GM12878 (cell line): ENCODE measurements around the gene METTL23. TPM values are rescaled to one million over a fixed set of nuclear protein-coding genes. Genes with fewer than 3 reads are reported as not detected.

ENCODE experiments used
- BHLHE40 ChIP-seq, 2 experiments: fragments of 450-650 bp in 1 of 2; IDR thresholded peaks; 2 replicates each; pipeline ENCODE4 v1.6.1; 2011 to 2017; ENCODE audit warnings: low read depth in 2 of 2, borderline replicate concordance in 1 of 2, improper control_type of control experiment in 1 of 2, low read length in 1 of 2, mild to moderate bottlenecking in 1 of 2
- EED ChIP-seq: sonication (generic); IDR thresholded peaks from 2 replicates; pipeline ENCODE4 v1.6.1; 2016; ENCODE audit warnings: antibody characterized with exemption, low read depth
- EP300 ChIP-seq, 2 experiments: fragments of 150-350 bp in 1 of 2; IDR thresholded peaks; 2 replicates each; pipeline ENCODE4 v1.6.1; 2011 to 2012; ENCODE audit warnings: low read depth in 2 of 2, low read length in 2 of 2, borderline replicate concordance in 1 of 2, improper control_type of control experiment in 1 of 2, inconsistent platforms in 1 of 2; ENCODE audit not compliant: control insufficient read depth in 1 of 2
- FOS ChIP-seq: IDR thresholded peaks from 3 replicates; pipeline ENCODE4 v1.6.1; 2011; ENCODE audit warnings: borderline replicate concordance; ENCODE audit not compliant: insufficient read length; ENCODE audit errors: extremely low read depth
- HDAC6 ChIP-seq: fragments of 200-600 bp; sonication (generic); IDR thresholded peaks from one replicate; pipeline ENCODE4 v1.8.0; 2017; ENCODE audit warnings: antibody characterized with exemption; ENCODE audit not compliant: unreplicated experiment
- IKZF2 ChIP-seq, 2 experiments: fragments of 450-650 bp; IDR thresholded peaks; 2 replicates each; pipeline ENCODE4 v1.6.1; 2017; ENCODE audit warnings: mild to moderate bottlenecking in 2 of 2, moderate library complexity in 2 of 2
- LARP7 ChIP-seq: fragments of 450-650 bp; IDR thresholded peaks from 2 replicates; pipeline ENCODE4 v1.6.1; 2017; ENCODE audit warnings: mild to moderate bottlenecking
- NRF1 ChIP-seq: conservative IDR thresholded peaks from 2 replicates; pipeline ENCODE4 v1.6.1; 2011; ENCODE audit warnings: mild to moderate bottlenecking, low read depth, low read length, improper control_type of control experiment
- POLR2A ChIP-seq: IDR thresholded peaks from 2 replicates; pipeline ENCODE4 v1.6.1; 2011; ENCODE audit warnings: low read depth, mild to moderate bottlenecking, low read length
- TARDBP ChIP-seq: IDR thresholded peaks from 2 replicates; pipeline ENCODE4 v1.6.1; 2016; ENCODE audit warnings: borderline replicate concordance
- TCF7 ChIP-seq: IDR thresholded peaks from 2 replicates; pipeline ENCODE4 v1.6.1; 2014; ENCODE audit warnings: antibody characterized with exemption, borderline replicate concordance
- YY1 ChIP-seq: IDR thresholded peaks from 2 replicates; pipeline ENCODE4 v1.6.1; 2011; ENCODE audit warnings: low read depth, mild to moderate bottlenecking, low read length
- ZNF207 ChIP-seq: fragments of 450-650 bp; IDR thresholded peaks from 2 replicates; pipeline ENCODE4 v1.6.1; 2014; ENCODE audit warnings: antibody characterized with exemption, mild to moderate bottlenecking, borderline replicate concordance
- ZZZ3 ChIP-seq: IDR thresholded peaks from 2 replicates; pipeline ENCODE4 v1.6.1; 2011; ENCODE audit warnings: low read depth; ENCODE audit not compliant: control insufficient read depth, insufficient read length
- polyA plus RNA-seq, 11 experiments: library from polyadenylated mRNA; depleted of rRNA in 4 of 11; unstranded in 6 of 11; stranded (reverse) in 5 of 11; fragments of >200 nt; fragmentation: Nextera tagmentation in 4 of 11; fragmentation: Illumina TruSeq in 1 of 11; extraction: Ambion mirVana in 4 of 11; extraction: Trizol in 1 of 11; gene quantifications; 1 replicate in 1 of 11; 2 replicates in 10 of 11; pipeline versions ENCODE4 v1.2.1 to v1.2.3, GENCODE V29; 2011 to 2016; ENCODE audit warnings: inconsistent platforms in 2 of 11, missing spikeins in 2 of 11, low read depth in 1 of 11
- total RNA-seq, 4 experiments: library from RNA; depleted of rRNA in 3 of 4; stranded (reverse); fragments of >200 nt in 3 of 4; fragmentation: Illumina TruSeq in 1 of 4; extraction: Trizol in 1 of 4; gene quantifications; 2 replicates each; pipeline versions ENCODE4 v1.2.1 to v1.2.3, GENCODE V29; 2013 to 2021
- TF ChIP-seq, protein P1 (sequence below): IDR thresholded peaks from 2 replicates; pipeline ENCODE4 v1.6.1; 2012; ENCODE audit warnings: low read depth, low read length, improper control_type of control experiment
- TF ChIP-seq, protein P2 (sequence below): fragments of 450-650 bp; IDR thresholded peaks from 2 replicates; pipeline ENCODE4 v1.6.1; 2016; ENCODE audit warnings: mild to moderate bottlenecking
- TF ChIP-seq, protein P3 (sequence below): fragments of 450-650 bp; IDR thresholded peaks from 2 replicates; pipeline ENCODE4 v1.6.1; 2014; ENCODE audit warnings: mild to moderate bottlenecking
- TF ChIP-seq, protein P4 (sequence below): IDR thresholded peaks from 2 replicates; pipeline ENCODE4 v1.6.1; 2012; ENCODE audit warnings: low read depth, low read length, improper control_type of control experiment
- TF ChIP-seq, protein P5 (sequence below): fragments of 450-650 bp; IDR thresholded peaks from 2 replicates; pipeline ENCODE4 v1.6.1; 2017; ENCODE audit warnings: mild to moderate bottlenecking, moderate library complexity

The METTL23 gene
- total and polyA plus RNA-seq, 10 of the 15 experiments (the other 5 are each of a cell fraction or from before 2014, with no cell fraction given) = 25.6 to 61.5 (median 30.9) TPM

DNA sequence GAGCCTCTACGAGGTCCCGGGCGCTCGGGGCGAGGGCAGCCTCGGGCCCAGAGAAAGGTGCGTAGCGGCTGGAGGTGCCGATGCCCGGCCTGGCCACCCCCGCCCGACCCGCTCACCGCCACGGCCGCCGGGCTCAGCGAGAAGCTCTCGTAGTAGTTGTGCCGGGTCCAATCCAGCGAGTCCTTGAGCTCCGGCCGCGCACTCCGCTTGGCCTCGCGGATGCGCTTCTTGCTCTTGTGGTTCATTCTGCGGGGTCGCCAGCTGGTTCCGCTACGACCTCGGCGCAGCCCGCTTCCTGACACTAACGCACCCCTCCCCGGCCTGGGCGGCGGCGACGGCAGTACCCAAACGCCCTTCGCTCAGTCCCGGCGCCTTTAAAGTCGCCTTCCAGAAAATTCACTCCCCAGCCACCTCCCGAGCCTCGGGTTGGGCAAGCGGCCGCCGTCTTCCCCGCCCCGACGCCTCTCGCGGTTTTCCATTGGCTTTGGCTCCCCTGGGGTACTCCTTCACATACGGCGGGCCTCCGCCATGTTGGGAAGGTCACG is 336 bp upstream of the METTL23 start, which contains the start of gene JMJD6 (continued):
- no peak; the same call in 1 of the 2 replicates for TF ChIP-seq TARDBP
- TF ChIP-seq, protein P1, sequence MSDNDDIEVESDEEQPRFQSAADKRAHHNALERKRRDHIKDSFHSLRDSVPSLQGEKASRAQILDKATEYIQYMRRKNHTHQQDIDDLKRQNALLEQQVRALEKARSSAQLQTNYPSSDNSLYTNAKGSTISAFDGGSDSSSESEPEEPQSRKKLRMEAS = no peak
- TF ChIP-seq HDAC6 = peak; percentile 47
- peak; percentile 82 for TF ChIP-seq POLR2A
- TF ChIP-seq, protein P2, sequence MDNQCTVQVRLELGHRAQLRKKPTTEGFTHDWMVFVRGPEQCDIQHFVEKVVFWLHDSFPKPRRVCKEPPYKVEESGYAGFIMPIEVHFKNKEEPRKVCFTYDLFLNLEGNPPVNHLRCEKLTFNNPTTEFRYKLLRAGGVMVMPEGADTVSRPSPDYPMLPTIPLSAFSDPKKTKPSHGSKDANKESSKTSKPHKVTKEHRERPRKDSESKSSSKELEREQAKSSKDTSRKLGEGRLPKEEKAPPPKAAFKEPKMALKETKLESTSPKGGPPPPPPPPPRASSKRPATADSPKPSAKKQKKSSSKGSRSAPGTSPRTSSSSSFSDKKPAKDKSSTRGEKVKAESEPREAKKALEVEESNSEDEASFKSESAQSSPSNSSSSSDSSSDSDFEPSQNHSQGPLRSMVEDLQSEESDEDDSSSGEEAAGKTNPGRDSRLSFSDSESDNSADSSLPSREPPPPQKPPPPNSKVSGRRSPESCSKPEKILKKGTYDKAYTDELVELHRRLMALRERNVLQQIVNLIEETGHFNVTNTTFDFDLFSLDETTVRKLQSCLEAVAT = 0 out of 2 replicates have a peak, but pooled peaks have one; percentile 9
- peak; percentile 31 for TF ChIP-seq FOS
- TF ChIP-seq TCF7 = no peak
- no peak for TF ChIP-seq BHLHE40 (IDR thresholded peaks at IDR 0.05; ENCODE audit: borderline replicate concordance in 1 of 2, low read depth in 2 of 2, low read length in 1 of 2)
- no peak for TF ChIP-seq ZZZ3
- TF ChIP-seq, protein P3, sequence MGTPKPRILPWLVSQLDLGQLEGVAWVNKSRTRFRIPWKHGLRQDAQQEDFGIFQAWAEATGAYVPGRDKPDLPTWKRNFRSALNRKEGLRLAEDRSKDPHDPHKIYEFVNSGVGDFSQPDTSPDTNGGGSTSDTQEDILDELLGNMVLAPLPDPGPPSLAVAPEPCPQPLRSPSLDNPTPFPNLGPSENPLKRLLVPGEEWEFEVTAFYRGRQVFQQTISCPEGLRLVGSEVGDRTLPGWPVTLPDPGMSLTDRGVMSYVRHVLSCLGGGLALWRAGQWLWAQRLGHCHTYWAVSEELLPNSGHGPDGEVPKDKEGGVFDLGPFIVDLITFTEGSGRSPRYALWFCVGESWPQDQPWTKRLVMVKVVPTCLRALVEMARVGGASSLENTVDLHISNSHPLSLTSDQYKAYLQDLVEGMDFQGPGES = no peak; the same call in 1 of the 2 replicates
- TF ChIP-seq, protein P4, sequence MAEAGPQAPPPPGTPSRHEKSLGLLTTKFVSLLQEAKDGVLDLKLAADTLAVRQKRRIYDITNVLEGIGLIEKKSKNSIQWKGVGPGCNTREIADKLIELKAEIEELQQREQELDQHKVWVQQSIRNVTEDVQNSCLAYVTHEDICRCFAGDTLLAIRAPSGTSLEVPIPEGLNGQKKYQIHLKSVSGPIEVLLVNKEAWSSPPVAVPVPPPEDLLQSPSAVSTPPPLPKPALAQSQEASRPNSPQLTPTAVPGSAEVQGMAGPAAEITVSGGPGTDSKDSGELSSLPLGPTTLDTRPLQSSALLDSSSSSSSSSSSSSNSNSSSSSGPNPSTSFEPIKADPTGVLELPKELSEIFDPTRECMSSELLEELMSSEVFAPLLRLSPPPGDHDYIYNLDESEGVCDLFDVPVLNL = no peak
- TF ChIP-seq ZNF207 = peak; percentile 45; the same call in 1 of the 2 replicates
- peak; percentile 92; the same call in 1 of the 2 replicates for TF ChIP-seq LARP7
- TF ChIP-seq NRF1 = no peak
- TF ChIP-seq YY1 = peak; percentile 97
- no peak for TF ChIP-seq EED
- TF ChIP-seq, protein P5, sequence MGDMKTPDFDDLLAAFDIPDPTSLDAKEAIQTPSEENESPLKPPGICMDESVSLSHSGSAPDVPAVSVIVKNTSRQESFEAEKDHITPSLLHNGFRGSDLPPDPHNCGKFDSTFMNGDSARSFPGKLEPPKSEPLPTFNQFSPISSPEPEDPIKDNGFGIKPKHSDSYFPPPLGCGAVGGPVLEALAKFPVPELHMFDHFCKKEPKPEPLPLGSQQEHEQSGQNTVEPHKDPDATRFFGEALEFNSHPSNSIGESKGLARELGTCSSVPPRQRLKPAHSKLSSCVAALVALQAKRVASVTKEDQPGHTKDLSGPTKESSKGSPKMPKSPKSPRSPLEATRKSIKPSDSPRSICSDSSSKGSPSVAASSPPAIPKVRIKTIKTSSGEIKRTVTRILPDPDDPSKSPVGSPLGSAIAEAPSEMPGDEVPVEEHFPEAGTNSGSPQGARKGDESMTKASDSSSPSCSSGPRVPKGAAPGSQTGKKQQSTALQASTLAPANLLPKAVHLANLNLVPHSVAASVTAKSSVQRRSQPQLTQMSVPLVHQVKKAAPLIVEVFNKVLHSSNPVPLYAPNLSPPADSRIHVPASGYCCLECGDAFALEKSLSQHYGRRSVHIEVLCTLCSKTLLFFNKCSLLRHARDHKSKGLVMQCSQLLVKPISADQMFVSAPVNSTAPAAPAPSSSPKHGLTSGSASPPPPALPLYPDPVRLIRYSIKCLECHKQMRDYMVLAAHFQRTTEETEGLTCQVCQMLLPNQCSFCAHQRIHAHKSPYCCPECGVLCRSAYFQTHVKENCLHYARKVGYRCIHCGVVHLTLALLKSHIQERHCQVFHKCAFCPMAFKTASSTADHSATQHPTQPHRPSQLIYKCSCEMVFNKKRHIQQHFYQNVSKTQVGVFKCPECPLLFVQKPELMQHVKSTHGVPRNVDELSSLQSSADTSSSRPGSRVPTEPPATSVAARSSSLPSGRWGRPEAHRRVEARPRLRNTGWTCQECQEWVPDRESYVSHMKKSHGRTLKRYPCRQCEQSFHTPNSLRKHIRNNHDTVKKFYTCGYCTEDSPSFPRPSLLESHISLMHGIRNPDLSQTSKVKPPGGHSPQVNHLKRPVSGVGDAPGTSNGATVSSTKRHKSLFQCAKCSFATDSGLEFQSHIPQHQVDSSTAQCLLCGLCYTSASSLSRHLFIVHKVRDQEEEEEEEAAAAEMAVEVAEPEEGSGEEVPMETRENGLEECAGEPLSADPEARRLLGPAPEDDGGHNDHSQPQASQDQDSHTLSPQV = peak; percentile 100
- peak in 1 of 2 experiments; percentile 21; a peak in 1 of 4 replicates for TF ChIP-seq IKZF2 (IDR thresholded peaks at IDR 0.05)
- TF ChIP-seq EP300 (IDR thresholded peaks at IDR 0.05; ENCODE audit: borderline replicate concordance in 1 of 2, control insufficient read depth in 1 of 2, low read depth in 2 of 2, low read length in 2 of 2) = no peak
